T-cell (primary cell): ENCODE results near the gene IRAK3. TPM values are rescaled to one million over a fixed set of nuclear protein-coding genes. Genes with fewer than 3 reads are reported as not detected.
A peak's percentile ranks its signal among the peaks of the same experiment; 100 is the strongest.
"Not testable (repeated sequence)": the region's sequence is repeated elsewhere in the genome, so short reads cannot be mapped to it uniquely, and the experiment has no call there.

Source experiments
- ATAC-seq, 4 experiments: fragments of 200-7000 bp in 3 of 4; fragments of 150-1000 bp in 1 of 4; cut with Tn5 transposase; replicated peaks in 1 of 4; 1 replicate in 3 of 4; 2 replicates in 1 of 4; pipeline ENCODE4 v1.10.0; 2021; ENCODE audit warnings: moderate library complexity in 3 of 4, mild to moderate bottlenecking in 2 of 4, moderate number of reproducible peaks in 1 of 4
- CTCF ChIA-PET, 2 donors: fragments of 300-600 bp; sonication (Branson Sonifier 250); formaldehyde crosslinking; loops; one replicate each; lab custom pipeline; 2022; ENCODE audit warnings: antibody characterized with exemption in 2 of 2; lab: Charles Lee
- POLR2A ChIA-PET, 2 donors: fragments of 300-600 bp; sonication (Branson Sonifier 250); formaldehyde crosslinking; loops; one replicate each; lab custom pipeline; 2022; ENCODE audit warnings: antibody characterized with exemption in 2 of 2; lab: Charles Lee
- DNase-seq, 35 experiments: peaks; one replicate each; pipeline versions ENCODE4 v3.0.0 to v3.0.0-alpha.2; 2013 to 2023
- H3K27ac ChIP-seq: one replicate; pipeline ENCODE4 v1.5.1; 2013; ENCODE audit warnings: low read length
- H3K27me3 ChIP-seq, 2 experiments: replicated peaks in 1 of 2; 1 replicate in 1 of 2; 2 replicates in 1 of 2; pipeline versions ENCODE4 v1.6.1 to v1.7.0; 2013; ENCODE audit warnings: low read length in 1 of 2, mixed read lengths in 1 of 2; ENCODE audit not compliant: control insufficient read depth in 2 of 2, insufficient read depth in 2 of 2; ENCODE audit errors: extremely low read depth in 1 of 2
- H3K36me3 ChIP-seq, 2 donors: 1 replicate in 1 of 2; 2 replicates in 1 of 2; pipeline versions ENCODE4 v1.6.1 to v1.7.0; 2013; ENCODE audit warnings: low read length in 1 of 2; ENCODE audit not compliant: control insufficient read depth in 2 of 2, insufficient read depth in 1 of 2; ENCODE audit errors: extremely low read depth in 1 of 2
- H3K4me1 ChIP-seq, 2 experiments: 1 replicate in 1 of 2; 2 replicates in 1 of 2; pipeline versions ENCODE4 v1.6.1 to v1.7.0; 2013; ENCODE audit warnings: low read length in 2 of 2, mixed read lengths in 1 of 2; ENCODE audit not compliant: insufficient read depth in 2 of 2, control insufficient read depth in 1 of 2; ENCODE audit errors: extremely low read depth in 1 of 2
- H3K4me3 ChIP-seq, 2 donors: 1 replicate in 1 of 2; 2 replicates in 1 of 2; pipeline versions ENCODE4 v1.5.1 to v1.7.0; 2013; ENCODE audit warnings: mild to moderate bottlenecking in 2 of 2, low read length in 1 of 2, moderate library complexity in 1 of 2; ENCODE audit not compliant: control insufficient read depth in 1 of 2; ENCODE audit errors: extremely low read depth in 1 of 2
- H3K9me3 ChIP-seq: 2 replicates; pipeline ENCODE4 v1.7.0; 2013
- H3K27ac Mint-ChIP-seq, 2 donors: one replicate each; pipeline ENCODE4 v1.8.0; 2020 to 2021; ENCODE audit warnings: mild to moderate bottlenecking in 2 of 2, mixed read lengths in 2 of 2
- H3K27me3 Mint-ChIP-seq, 2 donors: one replicate each; pipeline ENCODE4 v1.8.0; 2021 to 2022; ENCODE audit warnings: mixed read lengths in 2 of 2
- H3K36me3 Mint-ChIP-seq: one replicate; pipeline ENCODE4 v1.8.0; 2021; ENCODE audit warnings: mixed read lengths
- H3K4me1 Mint-ChIP-seq, 3 donors: one replicate each; pipeline ENCODE4 v1.8.0; 2020 to 2022; ENCODE audit warnings: mixed read lengths in 3 of 3, mild to moderate bottlenecking in 1 of 3
- H3K4me3 Mint-ChIP-seq, 3 donors: one replicate each; pipeline ENCODE4 v1.8.0; 2020 to 2022; ENCODE audit warnings: mild to moderate bottlenecking in 3 of 3, mixed read lengths in 3 of 3, moderate library complexity in 3 of 3
- H3K9me3 Mint-ChIP-seq, 3 donors: one replicate each; pipeline ENCODE4 v1.8.0; 2020 to 2022; ENCODE audit warnings: mixed read lengths in 3 of 3
- WGBS: methylation state at CpG from one replicate; pipeline ENCODE4 v1.1.5; 2013; ENCODE audit warnings: missing lambda C conversion rate; ENCODE audit not compliant: insufficient coverage; 5-methylcytosine and 5-hydroxymethylcytosine counted together
- total RNA-seq, 35 experiments: library from RNA in 6 of 35; stranded (reverse) in 6 of 35; fragments of 120-200 nt in 1 of 35; gene quantifications; one replicate each; pipeline versions ENCODE4 v1.2.1 to v1.2.4 and lab custom pipeline; 2013 to 2026

The IRAK3 gene
- total RNA-seq, 5 donors from 2014 or later (not counting 1 experiment from before 2014, with no cell fraction given): 0.16 to 1.0 (median 0.39) TPM

GRCh38 chr12:66199141-66199540 lies 10.1 kb downstream of the IRAK3 start:
- POLR2A ChIA-PET: no interaction called here
- Histone ChIP-seq H3K9me3 (no peaks in the 10 kb centered on the region), H3K4me3 (no peak overlapping the region), H3K27me3 (peaks cover 0 to 15% of the 10 kb centered on the region in 2 experiments), H3K27ac (no peak overlapping the region), H3K4me1 (no peaks in the 10 kb centered on the region), H3K36me3 (no peaks in the 10 kb centered on the region)
- ATAC-seq: no peak
- H3K4me3 Mint-ChIP-seq: no peak overlapping the region
- no peak for DNase-seq
- peaks cover 21 to 26% of the 10 kb centered on the region in 2 donors for H3K27me3 Mint-ChIP-seq
- peaks cover 0 to 7% (median 4%) of the 10 kb centered on the region in 3 donors for H3K9me3 Mint-ChIP-seq
- peaks cover 4% of the 10 kb centered on the region for H3K36me3 Mint-ChIP-seq
- no peak overlapping the region for H3K27ac Mint-ChIP-seq
- peaks cover 3 to 10% (median 6%) of the 10 kb centered on the region in 3 donors for H3K4me1 Mint-ChIP-seq
- CTCF ChIA-PET: no interaction called here
- 80% methylated on average over 1 of the region's 3 CpGs for WGBS

DNA sequence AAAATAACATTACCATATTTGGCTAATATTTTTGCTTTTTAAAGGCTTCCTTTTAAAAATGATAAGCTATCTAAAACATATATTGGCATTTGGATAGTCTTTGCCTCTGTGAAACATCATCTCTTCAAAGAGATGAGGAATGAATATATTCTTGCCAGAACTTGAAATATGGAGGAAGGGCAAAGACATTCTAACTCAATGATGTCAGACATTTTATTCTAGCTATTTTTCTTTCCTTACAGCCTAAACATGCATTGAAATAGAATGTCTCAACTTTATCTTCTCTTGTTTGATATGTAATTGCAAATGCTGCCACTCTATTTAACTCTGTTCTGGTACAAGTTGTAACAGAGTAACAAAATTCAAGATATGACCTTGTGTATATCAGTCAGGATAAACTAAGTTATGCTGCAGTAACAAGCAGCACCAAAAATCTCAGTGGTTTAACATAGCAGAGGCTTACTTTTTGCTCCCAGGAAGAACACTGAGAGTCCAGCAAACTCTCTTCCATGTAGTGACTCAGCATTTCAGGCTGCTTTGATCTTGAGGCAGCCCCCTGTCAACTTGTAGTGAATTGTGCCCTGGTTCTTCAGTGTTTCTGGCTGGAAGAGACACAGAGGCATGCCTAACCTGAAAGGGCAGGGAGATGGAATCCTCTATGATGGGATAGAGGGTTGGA lies 11.0 kb downstream of the IRAK3 start:
- peaks cover 7 to 13% (median 8%) of the 10 kb centered on the region in 3 donors for H3K4me1 Mint-ChIP-seq
- Histone ChIP-seq H3K9me3 (no peaks in the 10 kb centered on the region), H3K36me3 (no peaks in the 10 kb centered on the region), H3K27ac (no peak overlapping the region), H3K27me3 (peaks cover 0 to 15% of the 10 kb centered on the region in 2 experiments), H3K4me1 (no peaks in the 10 kb centered on the region), H3K4me3 (no peak overlapping the region)
- peaks cover 0 to 7% (median 4%) of the 10 kb centered on the region in 3 donors for H3K9me3 Mint-ChIP-seq
- ATAC-seq: no peak
- H3K27ac Mint-ChIP-seq: no peak overlapping the region
- ChIA-PET CTCF (no interaction called here), POLR2A (interaction anchor here in 1 of 2 donors (0.6 kb wide), 2 partner anchors 11 to 21 kb away, joined by 3 to 10 read pairs; partner anchors contain the start of gene IRAK3)
- H3K36me3 Mint-ChIP-seq: peaks cover 4% of the 10 kb centered on the region
- no peak overlapping the region for H3K4me3 Mint-ChIP-seq
- peaks cover 17% of the 10 kb centered on the region in 2 donors for H3K27me3 Mint-ChIP-seq
- DNase-seq: no peak

GRCh38 chr12:66203820-66204219 lies 14.8 kb downstream of the IRAK3 start:
- H3K36me3 ChIP-seq: no peaks in the 10 kb centered on the region
- ATAC-seq: peak in 1 of 4 experiments; percentile 42
- H3K36me3 Mint-ChIP-seq: peaks cover 10% of the 10 kb centered on the region
- peaks cover 0 to 11% (median 4%) of the 10 kb centered on the region in 3 donors for H3K9me3 Mint-ChIP-seq
- no peaks in the 10 kb centered on the region for H3K9me3 ChIP-seq
- ChIA-PET POLR2A (no interaction called here), CTCF (interaction anchor here (0.7 to 1.0 kb wide), 2 partner anchors 31 to 90 kb away, joined by 3 read pairs; no protein-coding TSS in a partner anchor)
- H3K27me3 Mint-ChIP-seq: peaks cover 6 to 13% of the 10 kb centered on the region in 2 donors
- no peak overlapping the region for H3K27ac ChIP-seq
- H3K4me1 ChIP-seq: no peaks in the 10 kb centered on the region
- peak in 1 of 35 experiments; percentile 18 for DNase-seq
- no peak overlapping the region for H3K4me3 ChIP-seq
- no CpG with 5 or more reads among the region's 4 CpGs for WGBS
- peaks cover 0 to 12% of the 10 kb centered on the region in 2 experiments for H3K27me3 ChIP-seq
- no peak overlapping the region for H3K4me3 Mint-ChIP-seq
- H3K27ac Mint-ChIP-seq: no peak overlapping the region
- peaks cover 7 to 13% (median 8%) of the 10 kb centered on the region in 3 donors for H3K4me1 Mint-ChIP-seq

- H3K4me3 ChIP-seq: no peak overlapping the region
- Mint-ChIP-seq H3K4me1 (peaks cover 7 to 13% (median 8%) of the 10 kb centered on the region in 3 donors), H3K27me3 (peaks cover 4 to 11% of the 10 kb centered on the region in 2 donors), H3K36me3 (peaks cover 6% of the 10 kb centered on the region), H3K4me3 (no peak overlapping the region), H3K27ac (no peak overlapping the region), H3K9me3 (peaks cover 0 to 4% (median 0%) of the 10 kb centered on the region in 3 donors)
- H3K9me3 ChIP-seq: no peaks in the 10 kb centered on the region
- ChIA-PET POLR2A (no interaction called here), CTCF (no interaction called here)
- H3K27ac ChIP-seq: no peak overlapping the region
- ATAC-seq (no peak), DNase-seq (no peak)
- 100% methylated on average over 1 of the region's 1 CpG for WGBS
- H3K36me3 ChIP-seq: no peaks in the 10 kb centered on the region
- peaks cover 0 to 9% of the 10 kb centered on the region in 2 experiments for H3K27me3 ChIP-seq
- no peaks in the 10 kb centered on the region for H3K4me1 ChIP-seq
Measured at GRCh38 chr12:66206141-66206540, 17.1 kb downstream of the IRAK3 start.

- ChIA-PET POLR2A (no interaction called here), CTCF (no interaction called here)
Measured at GRCh38 chr12:66210840-66211239, 21.8 kb downstream of the IRAK3 start.

GRCh38 chr12:66211573-66211972 lies 22.6 kb downstream of the IRAK3 start:
- POLR2A ChIA-PET, H3K9me3 ChIP-seq, DNase-seq, H3K4me3 ChIP-seq, CTCF ChIA-PET, H3K36me3 Mint-ChIP-seq, H3K4me3 Mint-ChIP-seq, ATAC-seq, H3K9me3 Mint-ChIP-seq, H3K36me3 ChIP-seq, H3K4me1 ChIP-seq, H3K27ac Mint-ChIP-seq, H3K27ac ChIP-seq, H3K4me1 Mint-ChIP-seq: not testable (repeated sequence)
- WGBS: no CpG with 5 or more reads among the region's 2 CpGs
- H3K27me3 ChIP-seq: peaks cover 0 to 10% of the 10 kb centered on the region in 2 experiments
- peaks cover 20 to 30% of the 10 kb centered on the region in 2 donors for H3K27me3 Mint-ChIP-seq

More at GRCh38 chr12:66210840-66211239, 21.8 kb downstream of the IRAK3 start:
- Mint-ChIP-seq H3K9me3 (peaks cover 0 to 4% (median 0%) of the 10 kb centered on the region in 3 donors), H3K4me3 (no peak overlapping the region), H3K27ac (no peak overlapping the region), H3K27me3 (peaks cover 15 to 30% of the 10 kb centered on the region in 2 donors), H3K36me3 (peaks cover 6% of the 10 kb centered on the region), H3K4me1 (peaks cover 0 to 8% (median 3%) of the 10 kb centered on the region in 3 donors)
- no peaks in the 10 kb centered on the region for H3K4me1 ChIP-seq
- no peaks in the 10 kb centered on the region for H3K9me3 ChIP-seq
- no peaks in the 10 kb centered on the region for H3K36me3 ChIP-seq
- H3K27ac ChIP-seq: no peak overlapping the region
- peaks cover 0 to 10% of the 10 kb centered on the region in 2 experiments for H3K27me3 ChIP-seq
- no peak overlapping the region for H3K4me3 ChIP-seq
- ATAC-seq (no peak), DNase-seq (no peak)
